Neural cell (in vitro differentiated cells): ENCODE data around the gene TULP4. TPM values are rescaled to one million over a fixed set of nuclear protein-coding genes. Genes with fewer than 3 reads are reported as not detected.

Experiments
- H2AFZ ChIP-seq: fragments of 200-600, 300-800 bp; sonication (generic), shearing (Covaris generic); 2 replicates; pipeline ENCODE4 v1.6.0; 2014; ENCODE audit warnings: low read depth, mild to moderate bottlenecking, antibody characterized with exemption, low read length, moderate library complexity
- H3F3A ChIP-seq: fragments of 200-600 bp; shearing (Covaris generic); 2 replicates; pipeline ENCODE4 v1.6.1; 2016; ENCODE audit warnings: mild to moderate bottlenecking, moderate library complexity, mixed read lengths, antibody characterized with exemption, low read length; ENCODE audit not compliant: insufficient read depth, poor library complexity, severe bottlenecking
- H3K27ac ChIP-seq: fragments of 200-600, 300-800 bp; sonication (generic), shearing (Covaris generic); 2 replicates; pipeline ENCODE4 v1.5.1; 2014; ENCODE audit warnings: mild to moderate bottlenecking, low read length, moderate library complexity
- H3K27me3 ChIP-seq: fragments of 300-800, 200-600 bp; sonication (generic), shearing (Covaris generic); 2 replicates; pipeline ENCODE4 v1.6.0; 2014; ENCODE audit warnings: mild to moderate bottlenecking, low read depth, low read length, moderate library complexity; ENCODE audit not compliant: insufficient read depth
- H3K36me3 ChIP-seq: fragments of 300-800, 200-600 bp; sonication (generic), shearing (Covaris generic); 2 replicates; pipeline ENCODE4 v1.5.1; 2014; ENCODE audit warnings: mild to moderate bottlenecking, antibody characterized with exemption, low read length, moderate library complexity; ENCODE audit not compliant: insufficient read depth
- H3K4me2 ChIP-seq: fragments of 300-800, 200-600 bp; sonication (generic), shearing (Covaris generic); 2 replicates; pipeline ENCODE4 v1.6.0; 2014; ENCODE audit warnings: mild to moderate bottlenecking, low read length
- H3K4me3 ChIP-seq: fragments of 300-800, 200-600 bp; sonication (generic), shearing (Covaris generic); 2 replicates; pipeline ENCODE4 v1.5.1; 2014; ENCODE audit warnings: mild to moderate bottlenecking, low read length, moderate library complexity
- H3K79me2 ChIP-seq: fragments of 200-600 bp; shearing (Covaris generic); replicated peaks from 2 replicates; pipeline ENCODE4 v1.6.0; 2014; ENCODE audit warnings: mild to moderate bottlenecking, low read length, moderate library complexity; ENCODE audit not compliant: insufficient read depth
- H3K9ac ChIP-seq: fragments of 300-800, 200-600 bp; sonication (generic), shearing (Covaris generic); 2 replicates; pipeline ENCODE4 v1.6.1; 2016; ENCODE audit warnings: mild to moderate bottlenecking, low read length, mixed read lengths
- H3K9me2 ChIP-seq: fragments of 200-600 bp; shearing (Covaris generic); 2 replicates; pipeline ENCODE4 v1.6.1; 2016; ENCODE audit warnings: mild to moderate bottlenecking, low read length, mixed read lengths; ENCODE audit not compliant: insufficient read depth
- H3K9me3 ChIP-seq: fragments of 200-600, 300-800 bp; sonication (generic), shearing (Covaris generic); 2 replicates; pipeline ENCODE4 v1.6.1; 2016; ENCODE audit warnings: mild to moderate bottlenecking, mixed run types, low read length, moderate library complexity, mixed read lengths
- H4K20me1 ChIP-seq: fragments of 200-600 bp; shearing (Covaris generic); 2 replicates; pipeline ENCODE4 v1.6.1; 2016; ENCODE audit warnings: mild to moderate bottlenecking, mixed run types; ENCODE audit not compliant: insufficient read depth
- CTCF ChIP-seq: fragments of 450-650 bp; IDR thresholded peaks from 2 replicates; pipeline ENCODE4 v1.5.1; 2014; ENCODE audit warnings: antibody characterized with exemption, mild to moderate bottlenecking, moderate library complexity; ENCODE audit not compliant: poor library complexity, severe bottlenecking
- EP300 ChIP-seq: fragments of 450-650 bp; conservative IDR thresholded peaks from 2 replicates; pipeline ENCODE4 v1.6.1; 2014; ENCODE audit warnings: antibody characterized with exemption, mild to moderate bottlenecking, moderate library complexity; ENCODE audit not compliant: poor library complexity, severe bottlenecking
- EZH2 ChIP-seq: fragments of 200-600, 300-800 bp; shearing (Covaris generic), sonication (generic); IDR thresholded peaks from 2 replicates; pipeline ENCODE4 v1.6.1; 2014; ENCODE audit warnings: antibody characterized with exemption, low read length, borderline replicate concordance, mild to moderate bottlenecking; ENCODE audit not compliant: insufficient read depth, poor library complexity, severe bottlenecking
- MXI1 ChIP-seq: fragments of 450-650 bp; conservative IDR thresholded peaks from 2 replicates; pipeline ENCODE4 v1.6.1; 2014; ENCODE audit warnings: antibody characterized with exemption, mild to moderate bottlenecking; ENCODE audit not compliant: poor library complexity, severe bottlenecking
- POLR2AphosphoS5 ChIP-seq: IDR thresholded peaks from 2 replicates; pipeline ENCODE4 v1.6.1; 2012
- RAD21 ChIP-seq: fragments of 450-650 bp; conservative IDR thresholded peaks from 2 replicates; pipeline ENCODE4 v1.6.1; 2014; ENCODE audit warnings: antibody characterized with exemption, mild to moderate bottlenecking, moderate library complexity
- REST ChIP-seq: IDR thresholded peaks from 2 replicates; pipeline ENCODE4 v1.6.1; 2012; ENCODE audit warnings: borderline replicate concordance
- SMC3 ChIP-seq: fragments of 450-650 bp; conservative IDR thresholded peaks from 2 replicates; pipeline ENCODE4 v1.6.1; 2014; ENCODE audit warnings: antibody characterized with exemption, mild to moderate bottlenecking, moderate library complexity; ENCODE audit not compliant: poor library complexity
- TAF1 ChIP-seq: IDR thresholded peaks from 2 replicates; pipeline ENCODE4 v1.6.1; 2012; ENCODE audit warnings: low read depth
- polyA plus RNA-seq: library from polyadenylated mRNA; depleted of rRNA; stranded (reverse); fragments of >200 nt; gene quantifications from 2 replicates; pipeline ENCODE4 v1.2.3, GENCODE V29; 2014

TULP4 gene
- polyA plus RNA-seq, 1 donor from 2014 or later = 30.6 TPM

- TF ChIP-seq REST (no peak), EZH2 (no peak), RAD21 (no peak), TAF1 (no peak), SMC3 (no peak), EP300 (no peak), CTCF (no peak), MXI1 (no peak), POLR2AphosphoS5 (no peak)
- Histone ChIP-seq H4K20me1 (no peaks in the 10 kb centered on the region), H3K9me3 (no peaks in the 10 kb centered on the region), H3K9me2 (no peaks in the 10 kb centered on the region), H3K4me2 (no peak overlapping the region), H3K36me3 (no peaks in the 10 kb centered on the region), H2AFZ (no peak overlapping the region), H3K9ac (no peak overlapping the region), H3K27me3 (no peaks in the 10 kb centered on the region), H3K4me3 (no peak overlapping the region), H3K27ac (no peak overlapping the region), H3F3A (no peaks in the 10 kb centered on the region), H3K79me2 (no peaks in the 10 kb centered on the region)
These were observed 186.1 kb downstream of the TULP4 start for GRCh38 chr6:158498362-158498761.

GRCh38 chr6:158499601-158500000, 187.3 kb downstream of the TULP4 start:
- Histone ChIP-seq H3F3A (no peaks in the 10 kb centered on the region), H3K4me3 (no peak overlapping the region), H3K9me2 (no peaks in the 10 kb centered on the region), H2AFZ (no peak overlapping the region), H3K79me2 (no peaks in the 10 kb centered on the region), H3K9me3 (no peaks in the 10 kb centered on the region), H3K36me3 (no peaks in the 10 kb centered on the region), H3K9ac (no peak overlapping the region), H3K4me2 (no peak overlapping the region), H4K20me1 (no peaks in the 10 kb centered on the region), H3K27me3 (no peaks in the 10 kb centered on the region), H3K27ac (no peak overlapping the region)
- TF ChIP-seq RAD21 = no peak
- TF ChIP-seq CTCF = no peak
- no peak for TF ChIP-seq TAF1
- TF ChIP-seq SMC3 = no peak
- TF ChIP-seq EP300 = no peak
- no peak for TF ChIP-seq MXI1
- no peak for TF ChIP-seq REST
- TF ChIP-seq POLR2AphosphoS5 = no peak
- TF ChIP-seq EZH2 = no peak
